ENCODE data around the gene FCGR2B.
"Not testable (repeated sequence)": the region's sequence is repeated elsewhere in the genome, so short reads cannot be mapped to it uniquely, and the experiment has no call there.

Gene FCGR2B

DNA sequence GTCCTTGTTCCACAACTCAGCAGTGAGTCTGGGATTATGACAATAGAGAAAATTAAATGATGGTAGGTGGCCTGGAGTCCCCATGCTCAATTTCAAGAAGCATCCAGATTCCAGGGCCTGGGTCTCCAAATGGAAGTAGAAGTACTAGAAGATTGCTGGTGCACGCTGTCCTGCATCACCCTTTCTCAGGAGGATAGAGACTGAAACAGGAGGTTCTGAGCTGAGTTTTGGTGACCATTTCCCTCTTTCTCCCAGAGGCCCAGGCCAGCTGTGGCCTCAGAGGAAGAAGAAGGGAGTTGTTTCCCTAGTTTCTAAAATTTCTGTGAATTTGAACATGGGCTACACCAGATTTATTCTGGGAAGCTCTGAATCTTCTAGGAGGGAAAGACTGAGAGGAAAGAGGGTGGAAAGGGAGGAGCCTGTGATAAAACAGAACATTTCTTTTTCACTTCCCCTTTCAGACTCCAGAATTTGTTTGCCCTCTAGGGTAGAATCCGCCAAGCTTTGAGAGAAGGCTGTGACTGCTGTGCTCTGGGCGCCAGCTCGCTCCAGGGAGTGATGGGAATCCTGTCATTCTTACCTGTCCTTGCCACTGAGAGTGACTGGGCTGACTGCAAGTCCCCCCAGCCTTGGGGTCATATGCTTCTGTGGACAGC, at the start of gene FCGR2B:
Gene FCGR2B, plus strand, starts transcription at position 460 of the 656 bp plus-strand sequence. Its CDS starts 99 bp downstream, at position 559.
- not testable (repeated sequence) for DNase-seq

DNA sequence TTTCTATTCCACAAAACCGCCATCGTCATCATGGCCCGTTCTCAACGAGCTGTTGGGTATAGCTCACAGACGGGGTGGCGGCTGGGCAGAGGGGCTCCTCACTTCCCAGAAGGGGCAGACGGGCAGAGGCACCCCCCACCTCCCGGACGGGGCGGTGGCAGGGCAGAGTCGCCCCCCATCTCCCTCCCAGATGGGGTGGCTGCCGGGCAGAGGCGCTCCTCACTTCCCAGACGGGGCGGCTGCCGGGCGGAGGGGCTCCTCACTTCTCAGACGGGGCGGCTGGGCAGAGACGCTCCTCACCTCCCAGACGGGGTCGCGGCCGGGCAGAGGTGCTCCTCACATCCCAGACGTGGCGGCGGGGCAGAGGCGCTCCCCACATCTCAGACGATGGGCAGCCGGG, 46.5 kb upstream of the FCGR2B start:
- not testable (repeated sequence) for DNase-seq

DNA sequence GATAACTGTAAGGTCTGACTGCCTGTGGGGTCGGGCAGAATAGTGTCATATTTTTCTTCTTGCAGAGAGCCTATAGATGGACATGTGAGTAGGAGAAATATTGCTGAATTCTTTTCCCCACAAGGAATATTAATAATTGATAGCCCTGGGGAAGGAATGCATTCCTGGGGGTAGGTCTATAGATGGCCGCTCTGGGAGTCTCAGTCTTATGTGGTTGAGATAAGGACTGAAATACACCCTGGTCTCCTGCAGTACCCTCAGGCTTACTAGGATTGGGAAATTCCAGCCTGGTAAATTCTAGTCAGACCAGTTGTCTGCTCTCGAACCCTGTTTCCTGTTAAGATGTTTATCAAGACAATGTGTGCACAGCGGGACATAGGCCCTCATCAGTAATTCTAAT, 44.4 kb upstream of the FCGR2B start:
- DNase-seq, result not testable (repeated sequence)

- not testable (repeated sequence) for DNase-seq
These were observed 42.5 kb upstream of the FCGR2B start for GRCh38 chr1:161620399-161620798.

- peak; percentile 89 for DNase-seq
These were observed 41.6 kb upstream of the FCGR2B start for GRCh38 chr1:161621181-161622000.

GRCh38 chr1:161622054-161622453, 40.9 kb upstream of the FCGR2B start:
- DNase-seq, result not testable (repeated sequence)

- DNase-seq, result not testable (repeated sequence)
These were observed 39.4 kb upstream of the FCGR2B start for GRCh38 chr1:161623401-161624051.

DNA sequence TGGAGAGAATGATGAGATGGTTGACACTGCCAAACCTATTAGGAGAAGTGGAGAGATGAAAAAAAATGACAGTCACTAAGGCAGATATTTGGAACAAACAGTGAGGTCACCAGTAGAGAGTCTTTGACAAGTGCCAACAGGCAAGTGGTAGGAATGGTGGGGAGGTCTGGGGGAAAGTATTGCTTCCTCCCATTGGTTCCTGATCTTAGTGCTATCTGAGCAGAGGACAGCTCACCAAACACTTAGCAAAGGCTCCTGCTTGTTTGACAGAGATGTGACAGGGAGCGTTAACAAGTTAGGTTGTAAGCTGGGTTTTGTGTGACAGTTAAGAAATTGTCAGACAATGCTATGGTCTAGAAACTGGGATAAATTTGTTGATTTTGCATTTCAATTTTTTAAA, 38.3 kb upstream of the FCGR2B start:
- not testable (repeated sequence) for DNase-seq

DNA sequence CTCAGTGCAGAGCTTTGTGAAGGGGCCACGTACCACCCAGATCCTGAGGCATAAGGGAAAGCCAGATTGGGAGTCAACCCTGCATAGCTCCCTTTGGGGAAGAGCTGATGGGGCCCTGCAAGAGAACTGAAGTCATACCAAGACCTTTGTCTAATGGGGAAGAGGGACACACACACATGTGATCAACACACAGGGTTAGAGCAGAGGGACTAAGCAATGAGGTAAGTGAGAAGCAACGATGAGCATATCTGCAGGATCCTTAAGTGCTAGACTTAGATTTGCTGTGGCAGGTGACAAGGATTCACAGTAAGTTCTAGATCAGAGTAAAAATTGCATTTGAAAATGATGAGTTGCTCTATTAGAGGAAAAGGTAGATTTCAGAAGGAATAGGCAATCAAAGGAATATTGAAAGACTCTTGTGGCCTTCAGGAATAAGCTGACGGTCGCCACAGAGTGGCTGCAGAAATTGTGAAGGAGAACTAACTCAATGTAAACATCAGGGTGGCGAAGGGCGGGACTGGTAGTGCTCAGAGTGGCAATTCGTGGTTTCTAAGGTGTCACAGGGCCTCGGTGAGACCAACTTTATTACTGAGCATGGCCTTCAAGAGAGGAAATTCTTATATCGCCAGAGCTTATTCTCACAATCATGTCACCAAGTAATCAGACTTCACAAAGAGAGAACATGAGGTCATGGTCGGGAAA, 36.3 kb upstream of the FCGR2B start:
- DNase-seq, result not testable (repeated sequence)

DNA sequence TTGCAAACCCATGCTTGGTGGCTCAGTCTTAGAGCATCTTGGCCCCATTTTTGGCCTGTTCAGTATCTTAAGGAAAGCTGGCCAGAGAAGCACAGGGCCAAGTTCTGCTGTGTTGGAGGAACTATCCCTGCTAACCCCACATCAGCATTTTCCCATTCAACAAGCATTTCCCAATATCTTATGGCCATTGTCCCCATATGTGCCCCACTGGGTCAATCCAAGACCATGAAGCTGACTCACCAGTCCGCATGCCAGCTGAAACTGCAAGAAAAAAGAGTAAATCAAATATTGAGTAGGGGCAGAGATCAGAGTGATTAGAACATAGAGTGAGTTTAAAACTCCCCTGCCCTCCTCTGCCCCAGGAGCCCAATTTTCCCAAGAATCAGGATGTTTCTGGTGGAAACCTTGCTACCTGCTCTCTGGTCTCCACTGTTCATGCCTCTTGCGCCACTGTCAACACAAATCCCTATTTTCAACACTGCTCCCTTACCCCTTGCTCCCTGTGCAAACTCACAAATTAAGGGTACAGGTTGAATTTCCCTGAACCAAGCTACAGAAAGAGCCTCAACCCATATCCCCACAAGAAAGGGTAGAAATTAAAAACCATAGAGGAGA, 32.7 kb upstream of the FCGR2B start:
- not testable (repeated sequence) for DNase-seq

DNA sequence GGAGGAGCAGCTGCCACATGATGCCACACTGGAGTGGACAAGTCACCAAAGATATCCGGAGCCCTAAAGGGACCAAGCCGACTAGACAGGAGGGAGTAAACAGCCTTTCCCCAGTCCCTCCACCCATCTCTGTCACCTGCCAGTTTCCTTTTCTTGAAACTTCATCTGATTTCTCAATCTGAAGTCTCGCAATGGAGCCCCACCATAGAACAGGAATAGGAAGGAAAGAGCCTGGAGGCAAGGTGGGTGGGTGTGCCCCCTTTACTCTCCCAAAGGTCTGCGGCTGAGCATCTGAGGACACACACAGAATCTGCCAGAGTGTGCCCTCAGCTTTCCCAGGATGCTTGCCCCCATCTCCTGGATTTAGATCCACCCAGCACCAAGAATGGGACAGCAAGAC, 31.9 kb upstream of the FCGR2B start, which contains the start of gene FCGR3B:
Gene FCGR3B, minus strand, starts transcription at position 101 of the 400 bp plus-strand sequence. Its CDS starts 82 bp downstream, at position 19.
- DNase-seq, result no peak

DNA sequence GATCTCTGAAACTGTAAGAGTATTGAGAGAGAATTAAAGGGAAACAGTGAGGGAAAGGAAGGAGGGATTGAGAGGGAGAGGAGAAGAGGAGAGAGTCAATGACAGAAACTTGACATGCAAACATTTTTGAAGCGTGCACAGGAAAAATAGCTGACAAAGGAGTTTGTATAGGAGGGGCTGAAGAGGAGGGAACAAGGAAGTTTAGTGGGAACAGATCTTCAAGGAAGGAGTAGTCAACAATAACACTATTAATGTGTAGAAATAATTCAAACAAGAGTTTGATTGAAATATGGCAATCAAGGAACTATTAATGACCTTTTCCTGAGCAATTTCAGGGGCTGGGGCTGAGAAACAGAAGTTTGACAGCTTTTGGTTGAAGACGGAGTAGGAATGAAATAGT, 27.9 kb upstream of the FCGR2B start:
- DNase-seq, result not testable (repeated sequence)

- peak; percentile 24 for DNase-seq
These were observed 26.7 kb upstream of the FCGR2B start for GRCh38 chr1:161636189-161636782.

DNA sequence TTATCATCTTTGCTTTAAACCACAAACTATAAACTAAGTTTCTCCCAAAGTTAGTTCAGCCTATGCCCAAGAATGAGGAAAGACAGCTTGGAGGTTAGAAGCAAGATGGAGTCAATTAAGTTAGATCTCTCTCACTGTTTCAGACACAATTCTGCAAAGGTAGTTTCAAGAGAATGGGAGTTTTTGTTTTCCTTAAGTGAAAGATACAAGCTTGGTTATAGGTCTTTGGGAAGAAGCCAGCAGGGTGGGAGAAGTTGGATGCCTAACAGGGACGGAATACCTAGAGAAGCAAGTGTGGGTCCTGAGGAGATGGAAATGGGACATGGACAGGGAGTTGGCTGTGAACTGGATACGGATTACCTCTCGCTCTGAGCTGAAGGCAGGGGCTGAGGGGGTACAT, 26.0 kb upstream of the FCGR2B start:
- DNase-seq, result not testable (repeated sequence)

GRCh38 chr1:161638251-161638993, 24.5 kb upstream of the FCGR2B start:
- DNase-seq, result not testable (repeated sequence)

DNA sequence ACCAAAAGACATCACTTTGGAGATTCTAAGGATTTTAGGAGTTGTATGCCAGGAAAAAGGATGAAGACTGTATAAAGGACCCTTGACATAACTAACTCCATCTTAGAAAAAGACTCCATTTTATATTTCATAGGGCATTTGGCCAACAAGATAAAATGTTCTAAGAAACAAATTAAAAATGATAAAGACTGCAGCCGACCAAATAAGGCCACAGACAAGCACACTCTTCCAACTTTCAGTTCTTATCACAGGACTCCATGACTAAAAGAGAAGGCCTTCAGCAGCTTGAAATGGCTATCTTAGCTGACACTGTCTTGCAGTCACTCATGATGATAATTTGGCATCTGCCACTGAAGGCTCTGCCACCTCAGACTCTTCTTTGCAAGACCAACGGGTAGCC, 23.7 kb upstream of the FCGR2B start:
- DNase-seq, result not testable (repeated sequence)

- DNase-seq, result peak; percentile 8
These were observed 20.2 kb upstream of the FCGR2B start for GRCh38 chr1:161642697-161643096.

DNA sequence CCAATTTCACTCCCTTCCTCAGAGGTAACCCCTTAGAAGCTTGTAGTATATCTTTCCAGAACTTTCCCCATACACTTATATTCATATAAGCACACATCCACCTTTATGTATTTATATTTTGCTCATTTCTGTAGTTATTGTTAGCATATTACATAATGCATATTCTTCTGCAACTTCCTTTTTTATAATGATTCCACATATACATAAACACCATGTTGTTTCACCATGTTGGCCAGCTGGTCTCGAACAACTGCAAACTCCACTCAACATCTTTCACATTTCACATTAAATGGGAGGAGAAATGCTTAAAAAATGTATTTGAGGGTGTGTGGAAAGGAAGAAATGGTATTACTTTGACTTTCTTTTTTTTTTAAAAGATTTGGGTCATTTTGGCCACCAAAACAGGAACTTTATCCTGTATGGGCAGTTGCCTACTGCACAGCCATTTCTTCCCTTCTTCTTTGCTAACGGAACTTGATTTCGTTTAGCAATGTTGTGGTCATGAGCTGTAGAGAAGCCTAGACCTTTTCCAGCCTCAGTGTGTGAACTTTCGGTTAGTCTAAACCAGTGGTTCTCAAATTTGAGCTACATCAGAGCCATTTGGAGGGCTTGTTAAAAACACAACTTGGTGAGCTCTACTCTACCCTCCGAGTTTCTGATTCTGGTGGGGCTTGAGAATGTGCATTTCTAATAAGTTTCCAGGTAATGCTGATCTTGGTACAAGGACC, 19.3 kb upstream of the FCGR2B start:
- DNase-seq, result not testable (repeated sequence)

- DNase-seq, result not testable (repeated sequence)
These were observed 18.1 kb upstream of the FCGR2B start for GRCh38 chr1:161644855-161645254.

Data from EL (cell line).